Sigmoid colon (tissue), 4 donors: ENCODE results near the gene CUL7.

Source experiments
- POLR2A ChIP-seq, 2 donors: fragments of 450-650 bp; IDR thresholded peaks; one replicate each; pipeline ENCODE4 v1.6.1; 2016; ENCODE audit warnings: antibody characterized with exemption in 2 of 2, mild to moderate bottlenecking in 2 of 2, moderate library complexity in 2 of 2
- POLR2AphosphoS5 ChIP-seq, 4 donors: sonication (generic); formaldehyde crosslinking; IDR thresholded peaks; one replicate each; pipeline ENCODE4 v1.6.1; 2017; ENCODE audit warnings: antibody characterized with exemption in 4 of 4
- TF ChIP-seq, protein P1 (sequence below), 4 experiments: fragments of 450-650 bp in 3 of 4; fragments of 200-600 bp in 1 of 4; IDR thresholded peaks; one replicate each; pipeline ENCODE4 v1.5.1; 2016 to 2019; ENCODE audit warnings: antibody characterized with exemption in 4 of 4, mild to moderate bottlenecking in 3 of 4, moderate library complexity in 2 of 4

DNA sequence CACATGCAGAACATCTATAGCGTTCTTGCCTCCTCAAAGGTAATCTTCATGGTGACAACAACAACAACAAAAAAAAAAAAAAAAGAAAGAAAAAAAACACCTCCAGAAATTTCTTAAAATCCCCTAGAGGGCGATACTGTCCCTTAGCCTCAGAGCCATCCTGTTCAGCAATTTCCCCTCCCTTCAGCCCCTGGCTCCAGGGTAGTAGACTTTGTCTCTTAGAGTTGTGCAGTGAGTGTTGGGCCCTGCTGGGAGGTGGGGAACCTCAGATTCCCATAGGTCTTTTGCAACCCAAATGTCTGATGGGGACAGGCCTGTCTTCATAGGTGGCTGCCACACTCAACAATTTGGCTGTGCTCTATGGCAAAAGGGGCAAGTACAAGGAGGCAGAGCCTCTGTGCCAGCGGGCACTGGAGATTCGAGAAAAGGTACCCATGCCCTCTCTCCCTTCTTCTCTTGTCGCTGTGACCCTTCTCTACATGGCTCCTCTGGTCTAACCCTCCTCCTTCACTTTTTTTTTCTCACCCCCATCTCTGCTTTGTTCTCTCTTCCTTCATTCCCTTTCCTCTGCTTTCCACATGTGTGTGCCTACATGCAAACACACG, 16.5 kb upstream of the CUL7 start:
- TF ChIP-seq POLR2AphosphoS5 (IDR thresholded peaks at IDR 0.05): no peak
- TF ChIP-seq, protein P1, sequence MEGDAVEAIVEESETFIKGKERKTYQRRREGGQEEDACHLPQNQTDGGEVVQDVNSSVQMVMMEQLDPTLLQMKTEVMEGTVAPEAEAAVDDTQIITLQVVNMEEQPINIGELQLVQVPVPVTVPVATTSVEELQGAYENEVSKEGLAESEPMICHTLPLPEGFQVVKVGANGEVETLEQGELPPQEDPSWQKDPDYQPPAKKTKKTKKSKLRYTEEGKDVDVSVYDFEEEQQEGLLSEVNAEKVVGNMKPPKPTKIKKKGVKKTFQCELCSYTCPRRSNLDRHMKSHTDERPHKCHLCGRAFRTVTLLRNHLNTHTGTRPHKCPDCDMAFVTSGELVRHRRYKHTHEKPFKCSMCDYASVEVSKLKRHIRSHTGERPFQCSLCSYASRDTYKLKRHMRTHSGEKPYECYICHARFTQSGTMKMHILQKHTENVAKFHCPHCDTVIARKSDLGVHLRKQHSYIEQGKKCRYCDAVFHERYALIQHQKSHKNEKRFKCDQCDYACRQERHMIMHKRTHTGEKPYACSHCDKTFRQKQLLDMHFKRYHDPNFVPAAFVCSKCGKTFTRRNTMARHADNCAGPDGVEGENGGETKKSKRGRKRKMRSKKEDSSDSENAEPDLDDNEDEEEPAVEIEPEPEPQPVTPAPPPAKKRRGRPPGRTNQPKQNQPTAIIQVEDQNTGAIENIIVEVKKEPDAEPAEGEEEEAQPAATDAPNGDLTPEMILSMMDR (IDR thresholded peaks at IDR 0.05): peak in 1 of 4 experiments; percentile 14
- TF ChIP-seq POLR2A (IDR thresholded peaks at IDR 0.05): no peak
